22Rv1 (cell line): ENCODE results near the gene KCNA10.

ENCODE experiments used
- CTCF ChIP-seq: fragments of 450-650 bp; IDR thresholded peaks from 2 replicates; pipeline ENCODE4 v1.5.1; 2017; ENCODE audit warnings: mild to moderate bottlenecking
- ZFX ChIP-seq: fragments of 450-650 bp; IDR thresholded peaks from 2 replicates; pipeline ENCODE4 v1.6.1; 2017; ENCODE audit warnings: antibody characterized with exemption, borderline replicate concordance

DNA sequence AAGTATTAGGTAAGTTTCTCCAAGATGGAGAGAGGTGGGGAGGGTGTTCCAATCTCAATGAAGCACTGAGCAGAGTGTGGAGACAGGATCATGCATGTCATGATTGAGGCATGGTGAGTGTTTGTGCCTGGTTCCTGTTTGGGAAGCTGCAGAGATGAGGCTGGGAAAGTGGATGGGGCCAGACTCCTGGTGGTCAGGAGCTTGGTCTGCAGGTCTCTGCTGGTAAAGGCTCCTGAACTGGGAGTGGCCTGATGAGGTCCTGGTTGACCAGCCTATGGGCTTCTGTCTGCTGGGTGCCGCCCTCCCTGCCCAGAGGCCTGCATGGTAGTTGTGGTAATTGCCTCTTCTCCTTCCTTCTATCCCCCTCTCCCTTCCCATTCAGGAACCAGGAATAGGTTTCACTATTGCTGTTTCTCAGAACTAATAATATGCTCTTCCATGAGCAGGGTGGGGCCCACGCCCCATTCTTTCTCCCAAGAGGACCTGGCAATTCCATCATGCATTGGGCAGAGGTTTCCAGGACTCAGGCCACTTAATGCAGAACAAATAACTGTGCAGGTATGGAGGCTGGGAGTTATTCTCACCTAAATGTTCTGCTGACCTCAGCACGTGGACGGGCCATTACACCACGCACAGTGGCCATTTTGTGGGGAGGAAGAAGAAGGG is 43.5 kb downstream of the KCNA10 start:
- TF ChIP-seq CTCF (0 out of 2 replicates have a peak, but pooled peaks have one; percentile 12), ZFX (no peak)
